NCI-H2107 (cell line): Measurements from ENCODE around the gene USE1.
A peak's percentile ranks its signal among the peaks of the same experiment; 100 is the strongest.

Experiments
- DNase-seq: peaks from one replicate; lab custom pipeline; 2025; lab: John Stamatoyannopoulos, UW

USE1 gene

GRCh38 chr19:17235971-17236777 is 21.0 kb downstream of the USE1 start:
- no peak for DNase-seq

- no peak for DNase-seq
Measured at GRCh38 chr19:17236811-17237543, 21.8 kb downstream of the USE1 start.

DNA sequence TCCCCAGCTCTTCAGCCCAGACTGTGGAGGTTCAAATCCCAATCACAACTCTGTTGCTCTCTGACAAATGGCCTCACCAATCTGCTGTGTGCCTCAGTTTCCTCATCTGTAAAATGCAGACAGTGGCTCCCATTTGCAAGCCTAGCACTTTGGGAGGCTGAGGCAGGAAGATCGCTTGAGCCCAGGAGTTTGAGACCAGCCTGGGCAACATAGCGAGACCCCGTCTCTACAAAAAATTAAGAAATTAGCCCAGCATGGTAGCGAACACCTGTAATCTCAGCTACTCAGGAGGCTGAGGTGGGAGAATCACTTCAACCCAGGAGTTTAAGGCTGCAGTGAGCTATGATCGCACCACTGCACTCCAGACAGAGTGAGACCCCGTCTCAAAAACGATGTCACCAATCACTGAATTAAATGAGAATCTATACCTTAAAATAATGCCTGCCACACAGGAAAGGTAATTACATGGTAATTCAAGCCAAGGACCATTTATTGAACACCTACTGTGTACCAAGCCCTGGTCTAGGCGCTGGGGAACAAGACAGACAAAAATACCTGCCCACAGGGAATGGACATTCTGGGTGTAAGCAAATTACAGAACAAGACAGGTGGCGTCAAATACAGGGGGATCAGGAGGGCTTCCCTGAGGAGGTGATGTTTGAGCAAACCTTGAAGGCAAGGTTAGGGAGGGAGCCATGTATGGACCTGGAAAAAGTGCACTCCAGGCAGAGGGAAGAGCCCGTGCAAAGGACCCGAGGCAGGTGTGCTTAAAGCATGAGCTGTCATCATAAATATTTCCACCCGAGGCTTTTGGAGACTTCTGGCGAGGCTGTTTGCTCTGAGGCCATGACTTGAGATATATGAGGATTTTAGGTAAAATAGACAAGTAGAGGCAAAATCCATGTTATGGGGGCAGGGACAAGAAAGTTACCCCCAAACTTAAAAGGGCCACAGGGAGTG is 22.9 kb downstream of the USE1 start:
- no peak for DNase-seq

DNA sequence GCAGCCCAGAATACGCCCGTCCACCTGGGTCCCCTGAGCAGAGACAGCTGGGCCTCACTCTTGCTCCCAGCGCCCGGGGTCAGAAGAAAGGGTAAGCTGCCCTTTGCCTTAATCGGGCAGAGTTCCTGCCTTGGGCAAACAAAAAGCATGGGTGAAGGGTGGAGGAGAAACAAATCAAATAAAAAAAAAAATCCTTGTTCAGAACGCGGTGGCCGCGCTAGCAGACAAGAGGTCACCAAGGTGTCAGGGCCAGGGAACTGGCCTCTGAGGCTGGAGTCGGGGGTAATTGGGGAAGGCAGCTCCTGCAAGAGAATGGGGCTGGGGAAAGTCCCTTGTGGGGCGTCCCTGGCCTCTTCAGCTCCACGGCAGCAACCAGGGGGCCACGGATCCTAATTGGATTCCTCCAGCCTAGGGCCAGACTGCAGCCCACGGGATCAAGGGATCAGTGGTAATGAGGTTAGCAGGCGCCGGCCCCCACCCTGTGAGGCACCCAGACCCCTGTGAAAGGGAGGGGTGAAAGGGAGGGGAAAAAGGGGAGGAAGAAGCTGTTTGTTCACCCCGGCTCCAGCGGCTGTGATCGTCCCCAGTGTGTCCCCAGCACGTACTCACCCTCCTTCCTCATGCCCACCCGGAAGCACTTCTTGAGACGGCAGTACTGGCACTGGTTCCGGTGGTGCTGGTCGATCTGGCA is 25.1 kb downstream of the USE1 start:
- no peak for DNase-seq

- DNase-seq = no peak
Measured at GRCh38 chr19:17240826-17241399, 25.8 kb downstream of the USE1 start.

DNA sequence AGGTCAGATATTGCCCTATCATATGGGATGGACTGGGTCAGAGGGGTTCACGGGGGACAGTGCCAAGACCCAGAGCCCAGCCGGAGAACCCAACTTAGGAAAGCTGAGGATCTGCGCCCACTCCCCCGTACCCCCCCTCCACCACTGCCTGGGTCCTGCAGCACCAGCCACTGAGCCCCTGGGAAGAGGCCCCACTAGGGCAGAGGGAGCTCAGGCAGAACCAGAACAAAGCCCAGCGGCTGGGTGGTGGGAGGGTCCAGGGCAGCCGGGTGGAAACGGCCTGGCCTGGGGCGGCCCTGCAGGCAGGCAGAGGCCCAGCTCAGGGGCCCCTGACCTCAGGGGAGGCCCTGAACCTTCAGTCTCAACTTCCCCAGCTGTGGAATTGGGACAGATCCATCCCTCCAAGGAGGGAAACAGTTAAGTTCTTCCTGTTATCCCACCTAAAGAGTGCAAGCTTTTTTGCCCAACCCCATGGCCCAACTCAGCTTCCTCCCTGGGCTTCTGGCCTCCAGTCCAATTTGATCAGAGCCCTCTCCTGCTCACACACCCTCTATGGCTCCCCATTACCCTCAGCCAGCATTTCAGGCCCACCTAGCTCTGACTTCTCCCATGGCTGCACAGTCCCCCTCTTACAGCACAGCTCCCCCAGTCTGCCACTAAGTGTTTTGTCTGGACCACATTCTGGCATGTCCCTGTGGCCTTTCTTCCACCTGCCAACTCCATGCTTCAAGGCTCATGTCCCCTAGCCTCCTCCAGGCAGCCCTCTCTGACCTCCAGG is 27.5 kb downstream of the USE1 start:
- DNase-seq = no peak

GRCh38 chr19:17243211-17243829 is 28.2 kb downstream of the USE1 start:
- no peak for DNase-seq

- no peak for DNase-seq
Measured at GRCh38 chr19:17243830-17244617, 28.9 kb downstream of the USE1 start.

GRCh38 chr19:17244618-17245534 is 29.7 kb downstream of the USE1 start:
- DNase-seq = no peak

DNA sequence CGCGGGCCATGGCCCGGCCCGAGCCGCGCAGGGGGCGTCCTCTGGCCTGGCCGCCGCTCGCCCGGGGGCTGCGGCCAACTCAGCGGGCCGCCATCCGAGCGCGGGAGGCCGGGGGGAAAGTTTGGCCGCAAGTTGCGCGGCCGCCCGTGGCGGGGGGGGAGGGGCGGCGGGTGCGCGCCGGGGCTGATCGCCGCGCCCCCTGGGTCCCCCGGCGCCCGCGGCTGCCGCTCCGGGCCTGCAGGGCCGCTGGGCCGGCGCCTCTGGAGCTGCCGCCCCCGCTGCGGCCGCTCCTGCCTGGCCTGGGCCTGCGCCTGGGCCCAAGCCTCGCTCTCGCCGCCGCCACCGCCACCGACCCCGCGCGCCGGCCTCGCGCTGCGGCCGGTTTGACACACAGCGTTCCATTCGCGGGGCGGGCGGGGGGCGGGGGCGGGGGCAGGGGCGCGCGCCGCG is 30.4 kb downstream of the USE1 start, which contains the start of gene NR2F6:
Gene NR2F6 (minus strand): TSS at position 385 of the 450 bp plus-strand sequence. CDS start 699 bp downstream, outside the sequence.
- DNase-seq = no peak

- DNase-seq = no peak
Measured at GRCh38 chr19:17246681-17247425, 31.7 kb downstream of the USE1 start.

DNA sequence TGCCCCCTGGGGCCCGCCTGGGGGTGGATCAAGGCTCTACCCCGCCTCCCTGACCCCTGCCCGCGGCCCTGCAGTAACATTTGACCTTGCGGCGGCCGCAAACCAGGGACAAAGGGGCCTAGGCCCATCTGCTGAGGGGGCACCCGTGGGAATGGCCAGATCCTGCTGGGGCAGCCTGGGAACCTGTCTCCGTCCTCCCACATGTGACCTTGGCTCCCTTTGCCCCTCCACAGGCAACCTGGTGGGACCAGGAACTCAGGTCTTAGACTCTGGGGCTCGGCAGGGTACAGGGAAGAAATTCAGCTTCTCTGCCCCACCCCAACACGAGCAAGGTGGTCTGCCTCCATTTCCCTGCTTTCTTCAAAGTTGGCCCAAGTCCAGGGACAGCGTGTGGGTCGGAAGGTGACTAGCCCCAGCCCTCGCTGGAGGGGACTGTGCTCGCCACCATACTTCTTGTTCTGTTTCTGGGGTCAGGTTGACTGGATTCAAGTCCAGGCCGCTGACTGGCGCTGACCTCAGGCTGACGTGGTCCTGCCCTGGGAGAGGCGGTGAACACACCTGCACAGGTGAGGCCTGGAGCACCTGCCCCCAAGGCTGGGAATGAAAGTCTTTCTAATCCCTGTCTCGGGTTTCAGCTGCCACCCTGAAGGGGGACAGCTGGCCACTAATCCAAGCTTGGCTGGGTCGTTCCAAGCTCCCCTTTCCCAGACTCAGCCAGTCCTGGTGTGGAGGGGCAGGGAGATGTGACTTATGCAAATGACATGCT is 33.0 kb downstream of the USE1 start:
- peak; percentile 24 for DNase-seq

DNA sequence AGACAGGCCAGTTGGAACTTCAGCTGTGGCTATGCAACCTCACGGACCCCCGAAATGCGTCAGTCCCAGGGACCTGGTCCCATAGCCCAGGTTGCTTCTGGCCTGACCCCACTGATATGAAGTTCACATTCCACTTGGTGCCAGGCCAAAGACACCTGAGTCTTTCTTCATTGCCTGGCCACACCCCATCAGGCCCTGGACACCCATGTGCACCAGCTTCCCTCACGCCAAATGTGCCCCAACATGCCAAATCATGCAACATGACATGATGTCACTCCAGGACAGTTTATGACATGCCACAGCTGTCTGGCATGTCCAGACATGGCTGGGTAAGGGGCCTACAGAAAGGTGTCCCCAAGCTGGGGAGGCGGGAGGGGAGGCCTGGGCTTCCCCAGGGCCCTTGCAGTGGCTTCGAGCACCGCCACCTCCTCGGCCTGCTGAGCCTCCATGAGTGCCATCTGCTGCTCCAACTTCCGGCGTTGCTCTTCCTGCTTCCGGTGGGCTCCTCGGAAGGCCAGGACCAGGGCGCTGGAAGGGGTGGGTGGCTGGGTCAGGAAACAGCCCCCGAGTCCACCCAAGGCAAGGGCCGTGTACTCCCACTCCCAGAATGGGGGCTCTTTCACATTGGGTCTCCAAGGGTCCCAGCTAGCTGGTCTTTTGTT is 34.9 kb downstream of the USE1 start:
- DNase-seq = no peak

DNA sequence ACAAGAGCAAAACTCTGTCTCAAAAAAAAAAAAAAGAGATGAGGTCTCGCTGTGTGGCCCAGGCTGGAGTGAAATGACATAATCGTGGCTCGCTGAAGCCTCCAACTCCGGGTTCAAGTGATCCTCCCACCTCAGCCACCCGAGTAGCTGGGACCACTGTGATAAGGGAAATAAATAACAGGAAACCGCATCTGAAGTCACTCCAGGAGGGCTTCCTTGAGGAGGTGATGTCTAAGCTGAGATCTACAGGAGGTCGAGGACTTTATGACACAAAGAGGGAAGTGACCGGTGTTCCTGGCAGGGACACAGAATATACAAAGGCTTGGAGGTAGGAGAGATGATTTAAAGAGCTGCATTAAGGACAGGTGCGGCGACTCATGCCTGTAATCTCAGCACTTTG is 39.5 kb downstream of the USE1 start:
- DNase-seq = no peak

DNA sequence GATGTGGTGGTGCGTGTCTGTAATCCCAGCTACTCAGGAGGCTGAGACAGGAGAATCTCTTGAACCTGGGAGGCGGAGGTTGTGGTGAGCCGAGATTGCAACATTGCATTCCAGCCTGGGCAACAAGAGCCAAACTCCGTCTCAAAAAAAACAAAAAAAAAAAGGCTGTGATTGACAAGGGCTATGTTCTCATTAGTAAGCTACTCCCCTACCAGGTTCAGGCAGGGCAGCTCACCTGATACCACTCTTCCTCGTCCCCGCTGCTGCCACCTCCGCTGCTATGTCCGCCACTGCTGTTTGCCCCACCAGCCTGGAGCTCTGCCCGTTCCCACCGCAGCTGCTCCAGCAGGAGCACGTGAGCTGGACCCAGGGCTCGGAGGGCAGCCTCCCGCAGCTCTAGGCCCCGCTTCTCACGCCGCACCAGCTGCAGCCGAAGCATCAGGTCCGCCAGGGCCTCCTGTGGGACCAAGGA is 40.0 kb downstream of the USE1 start:
- DNase-seq = peak; percentile 24

DNA sequence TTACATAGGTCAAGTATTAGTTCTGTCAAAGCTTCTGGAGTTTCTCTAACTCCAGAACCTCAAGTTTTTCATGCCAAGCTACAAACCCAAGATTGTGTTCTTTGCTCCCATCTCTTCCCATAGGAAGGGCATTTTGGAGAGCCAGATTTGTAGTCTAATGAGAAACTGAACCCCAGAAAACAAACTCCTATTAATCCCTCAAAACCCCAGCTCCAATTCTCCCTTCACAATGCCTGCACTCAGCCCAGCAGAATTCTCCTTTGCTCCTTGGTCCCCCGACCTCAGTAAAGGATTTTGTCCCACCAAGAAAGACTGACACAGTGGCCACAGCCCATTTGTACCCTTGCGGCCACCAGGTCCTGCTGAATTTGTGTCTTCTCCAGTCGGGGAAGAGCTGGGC is 41.0 kb downstream of the USE1 start:
- DNase-seq = no peak
